Fibroblast of the aortic adventitia (primary cell): ENCODE measurements around the gene C2CD2L. TPM values are rescaled to one million over a fixed set of nuclear protein-coding genes. Genes with fewer than 3 reads are reported as not detected.
"Not testable (repeated sequence)": the region's sequence is repeated elsewhere in the genome, so short reads cannot be mapped to it uniquely, and the experiment has no call there.

Source experiments
- DNase-seq: peaks from one replicate; pipeline ENCODE4 v3.0.0-alpha.2; 2010; ENCODE audit warnings: low read depth
- H3K4me3 ChIP-seq: 2 replicates; pipeline ENCODE4 v1.5.1; 2011; ENCODE audit warnings: low read depth, mild to moderate bottlenecking, control low read depth, low read length, moderate library complexity
- total RNA-seq: library from RNA; depleted of rRNA; stranded (reverse); fragments of >200 nt; gene quantifications from 2 replicates; pipeline ENCODE4 v1.2.3, GENCODE V29; 2012; ENCODE audit warnings: low replicate concordance
- TF ChIP-seq, protein P1 (sequence below): IDR thresholded peaks from 2 replicates; pipeline ENCODE4 v1.5.1; 2011; ENCODE audit warnings: mild to moderate bottlenecking, low read length, control low read depth, inconsistent platforms; ENCODE audit not compliant: insufficient read depth

Gene C2CD2L
- total RNA-seq, 1 donor, result 4.9 TPM

DNA sequence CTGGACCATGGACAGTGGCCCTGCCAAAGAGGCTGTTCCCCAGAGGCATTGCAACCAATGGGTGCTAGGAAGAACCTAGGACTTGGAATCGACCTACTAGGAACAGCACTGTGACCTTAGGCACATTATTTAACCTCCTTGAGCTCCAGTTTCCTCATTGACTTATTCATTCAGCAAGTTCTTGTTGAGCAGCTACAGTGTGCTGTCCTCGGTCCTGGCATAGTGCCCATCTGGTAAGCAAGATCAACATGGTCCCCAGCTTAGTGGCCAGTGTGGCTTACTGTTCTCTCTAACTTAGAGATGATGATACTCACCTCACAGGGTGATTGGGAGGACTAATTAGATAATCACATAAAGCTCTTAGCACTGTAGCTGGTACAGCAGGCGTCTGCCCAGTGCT is 49.9 kb downstream of the C2CD2L start:
- no peak overlapping the region for H3K4me3 ChIP-seq
- no peak for DNase-seq
- TF ChIP-seq, protein P1, sequence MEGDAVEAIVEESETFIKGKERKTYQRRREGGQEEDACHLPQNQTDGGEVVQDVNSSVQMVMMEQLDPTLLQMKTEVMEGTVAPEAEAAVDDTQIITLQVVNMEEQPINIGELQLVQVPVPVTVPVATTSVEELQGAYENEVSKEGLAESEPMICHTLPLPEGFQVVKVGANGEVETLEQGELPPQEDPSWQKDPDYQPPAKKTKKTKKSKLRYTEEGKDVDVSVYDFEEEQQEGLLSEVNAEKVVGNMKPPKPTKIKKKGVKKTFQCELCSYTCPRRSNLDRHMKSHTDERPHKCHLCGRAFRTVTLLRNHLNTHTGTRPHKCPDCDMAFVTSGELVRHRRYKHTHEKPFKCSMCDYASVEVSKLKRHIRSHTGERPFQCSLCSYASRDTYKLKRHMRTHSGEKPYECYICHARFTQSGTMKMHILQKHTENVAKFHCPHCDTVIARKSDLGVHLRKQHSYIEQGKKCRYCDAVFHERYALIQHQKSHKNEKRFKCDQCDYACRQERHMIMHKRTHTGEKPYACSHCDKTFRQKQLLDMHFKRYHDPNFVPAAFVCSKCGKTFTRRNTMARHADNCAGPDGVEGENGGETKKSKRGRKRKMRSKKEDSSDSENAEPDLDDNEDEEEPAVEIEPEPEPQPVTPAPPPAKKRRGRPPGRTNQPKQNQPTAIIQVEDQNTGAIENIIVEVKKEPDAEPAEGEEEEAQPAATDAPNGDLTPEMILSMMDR, result no peak

DNA sequence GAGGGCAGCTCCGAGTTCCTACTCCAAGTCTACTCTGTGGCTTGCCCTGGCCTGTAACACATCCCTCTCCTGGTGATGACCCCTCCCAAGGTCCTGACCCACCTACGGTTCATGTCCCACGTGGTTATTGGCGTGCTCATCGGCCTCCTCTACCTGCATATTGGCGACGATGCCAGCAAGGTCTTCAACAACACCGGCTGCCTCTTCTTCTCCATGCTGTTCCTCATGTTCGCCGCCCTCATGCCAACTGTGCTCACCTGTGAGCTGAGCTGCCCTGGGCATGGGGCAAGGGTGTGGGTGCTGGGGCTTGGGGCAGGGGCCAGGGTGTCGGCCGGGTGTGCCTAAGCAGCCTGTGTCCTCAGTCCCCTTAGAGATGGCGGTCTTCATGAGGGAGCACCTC is 51.3 kb downstream of the C2CD2L start:
- DNase-seq, result no peak
- H3K4me3 ChIP-seq, result no peak overlapping the region
- TF ChIP-seq, protein P1, result no peak

DNA sequence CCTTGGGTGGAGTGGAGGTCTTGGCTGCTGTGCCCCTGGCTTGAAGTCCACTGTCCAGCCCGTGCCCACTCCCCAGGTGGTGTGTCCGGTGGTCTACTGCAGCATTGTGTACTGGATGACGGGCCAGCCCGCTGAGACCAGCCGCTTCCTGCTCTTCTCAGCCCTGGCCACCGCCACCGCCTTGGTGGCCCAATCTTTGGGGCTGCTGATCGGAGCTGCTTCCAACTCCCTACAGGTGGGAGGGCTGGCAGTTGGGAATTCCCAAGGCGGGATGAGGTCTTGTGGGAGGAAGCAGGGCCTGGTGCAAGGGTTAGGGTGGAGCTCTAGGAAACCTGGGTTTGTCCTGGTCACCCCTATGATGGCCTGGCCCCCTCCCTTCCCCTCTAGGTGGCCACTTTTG is 53.0 kb downstream of the C2CD2L start:
- no peak for DNase-seq
- H3K4me3 ChIP-seq, result no peak overlapping the region
- TF ChIP-seq, protein P1, result no peak

DNA sequence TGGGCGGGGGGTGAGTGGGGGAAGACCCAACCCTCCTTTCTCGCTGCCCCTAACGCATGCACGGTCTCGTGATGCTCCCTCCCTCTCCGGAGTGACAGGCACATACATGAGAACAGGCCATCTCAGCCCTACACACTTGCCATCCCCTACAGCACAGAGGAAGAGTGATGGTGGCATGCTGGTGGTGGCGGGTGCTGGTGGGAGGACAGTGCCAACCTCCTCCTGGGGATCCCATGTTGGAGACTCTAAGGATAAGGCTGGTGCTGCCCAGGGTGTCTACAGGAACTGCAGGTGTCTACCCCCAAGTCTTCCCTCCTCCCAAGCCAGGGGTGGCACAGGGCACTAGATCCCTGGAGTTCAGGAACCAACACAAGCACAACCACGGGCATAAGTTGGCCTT is 54.7 kb downstream of the C2CD2L start:
- DNase-seq, result no peak
- TF ChIP-seq, protein P1, result no peak
- H3K4me3 ChIP-seq, result no peak overlapping the region

DNA sequence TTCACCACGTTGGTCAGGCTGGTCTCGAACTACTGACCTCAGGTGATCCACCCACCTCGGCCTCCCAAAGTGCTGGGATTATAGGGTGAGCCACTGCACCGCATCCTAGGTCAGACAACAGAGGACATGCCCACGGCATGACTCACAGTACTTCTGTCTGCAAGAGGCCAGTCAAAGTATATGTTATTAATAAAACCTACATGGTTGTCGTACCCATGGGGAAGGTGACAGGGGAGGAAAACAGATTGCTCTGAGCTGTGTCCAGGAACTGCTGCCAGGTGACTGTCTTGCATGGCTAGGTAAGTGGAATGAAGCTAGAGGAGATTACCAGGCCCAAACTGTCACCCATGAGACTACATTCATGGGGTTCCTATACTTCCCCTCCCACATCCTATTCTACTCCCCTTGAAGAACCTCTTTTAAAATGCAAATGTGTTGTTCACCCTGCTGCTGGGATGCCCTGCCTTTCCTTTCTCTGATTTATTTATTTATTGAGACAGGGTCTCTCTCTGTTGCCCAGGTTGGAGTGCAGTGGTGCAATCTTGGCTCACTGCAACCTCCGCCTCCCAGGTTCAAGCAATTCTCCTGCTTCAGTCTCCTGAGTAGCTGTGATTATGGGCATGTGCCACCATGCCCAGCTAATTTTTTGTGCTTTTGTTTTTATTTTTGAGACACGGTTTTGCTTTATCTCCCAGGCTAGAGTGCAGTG is 59.4 kb downstream of the C2CD2L start:
- H3K4me3 ChIP-seq, result no peak overlapping the region
- peak; percentile 30 for DNase-seq
- TF ChIP-seq, protein P1, result no peak

DNA sequence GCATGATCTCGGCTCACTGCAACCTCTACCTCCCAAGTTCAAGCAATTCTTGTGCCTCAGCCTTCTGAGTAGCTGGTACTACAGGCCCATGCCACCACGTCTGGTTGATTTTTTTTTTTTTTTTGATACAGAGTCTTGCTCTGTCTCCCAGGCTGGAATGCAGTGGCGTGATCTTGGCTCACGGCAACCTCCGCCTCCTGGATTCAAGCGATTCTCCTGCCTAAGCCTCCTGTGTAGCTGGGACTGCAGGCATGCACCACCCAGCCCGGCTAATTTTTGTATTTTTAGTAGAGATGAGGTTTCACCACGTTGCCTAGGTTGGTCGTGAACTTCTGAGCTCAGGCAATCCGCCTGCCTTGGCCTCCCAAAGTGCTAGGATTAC is 59.9 kb downstream of the C2CD2L start:
- H3K4me3 ChIP-seq, DNase-seq: not testable (repeated sequence)

DNA sequence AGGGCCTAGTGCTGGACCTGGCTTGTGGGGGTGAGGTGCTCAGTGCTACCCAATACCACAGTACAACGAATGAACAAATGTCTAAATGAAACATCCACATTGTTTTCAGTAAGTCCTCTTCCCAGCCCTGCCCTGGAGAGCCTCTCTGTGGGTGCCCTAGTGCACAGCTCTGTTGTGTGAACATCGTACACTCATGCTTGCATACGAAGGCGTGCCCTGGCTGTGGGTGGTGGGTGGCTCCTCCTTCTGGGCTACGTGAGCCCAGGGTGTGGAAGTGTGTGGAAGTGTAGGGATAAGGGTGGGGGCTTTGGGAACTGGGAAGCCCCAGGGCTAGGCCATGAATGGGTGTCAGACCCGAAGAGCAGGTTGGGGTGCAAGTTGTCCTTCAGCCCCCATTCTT is 60.8 kb downstream of the C2CD2L start:
- H3K4me3 ChIP-seq, result no peak overlapping the region
- TF ChIP-seq, protein P1, result no peak
- no peak for DNase-seq

Other genes starting within 250 kb of the C2CD2L start
- gene CXCR5, start 223.5 kb upstream of the C2CD2L start, total RNA-seq, result not detected in 2 replicates
- gene BCL9L, start 181.4 kb upstream of the C2CD2L start, total RNA-seq, result 17.7 and 19.5 TPM in 2 replicates
- gene UPK2, start 151.0 kb upstream of the C2CD2L start, total RNA-seq, result not detected in 2 replicates
- not detected in 2 replicates for gene FOXR1, start 135.6 kb upstream of the C2CD2L start, total RNA-seq
- gene CENATAC, start 109.2 kb upstream of the C2CD2L start, total RNA-seq, result 30.9 and 63.4 TPM in 2 replicates
- gene RPS25, start 89.0 kb upstream of the C2CD2L start, total RNA-seq, result 796 and 2,500 TPM in 2 replicates
- gene TRAPPC4, start 88.6 kb upstream of the C2CD2L start, total RNA-seq, result 61.2 and 79.9 TPM in 2 replicates
- gene SLC37A4, start 76.5 kb upstream of the C2CD2L start, total RNA-seq, result 13.4 and 15.5 TPM in 2 replicates
- gene HYOU1, start 50.1 kb upstream of the C2CD2L start, total RNA-seq, result 117 and 126 TPM in 2 replicates
- 16.8 and 29.4 TPM in 2 replicates for gene VPS11, start 39.5 kb upstream of the C2CD2L start, total RNA-seq
- 5.3 and 14.9 TPM in 2 replicates for gene HMBS, start 22.5 kb upstream of the C2CD2L start, total RNA-seq
- 7.0 and 30.5 TPM in 2 replicates for gene DPAGT1, start 5.5 kb upstream of the C2CD2L start, total RNA-seq
- 8.7 and 19.1 TPM in 2 replicates for gene HINFP, start 14.2 kb downstream of the C2CD2L start, total RNA-seq
- gene ABCG4, start 41.7 kb downstream of the C2CD2L start, total RNA-seq, result 0.08 TPM in 1 of 2 replicates, not detected in the other
- gene NLRX1, start 61.4 kb downstream of the C2CD2L start, total RNA-seq, result 16.5 and 18.3 TPM in 2 replicates
- not detected in 2 replicates for gene NHERF4, start 78.1 kb downstream of the C2CD2L start, total RNA-seq
- gene CBL, start 99.0 kb downstream of the C2CD2L start, total RNA-seq, result 4.0 and 11.4 TPM in 2 replicates
- 2.2 and 52.1 TPM in 2 replicates for gene MCAM, start 209.8 kb downstream of the C2CD2L start, total RNA-seq
- gene RNF26, start 227.2 kb downstream of the C2CD2L start, total RNA-seq, result 4.7 and 7.1 TPM in 2 replicates
- gene C1QTNF5, start 233.5 kb downstream of the C2CD2L start, total RNA-seq, result 5.3 and 90.8 TPM in 2 replicates
- 0.08 TPM in 1 of 2 replicates, not detected in the other for gene MFRP, start 239.4 kb downstream of the C2CD2L start, total RNA-seq